K562 treated with DMSO at 1 percent for 48 hours (cell line): ENCODE results near the gene PXYLP1. TPM values are rescaled to one million over a fixed set of nuclear protein-coding genes. Genes with fewer than 3 reads are reported as not detected.

Source experiments
- total RNA-seq: library from RNA; unstranded; fragments of 300-600 nt; gene quantifications from 2 replicates; pipeline ENCODE4 v1.2.3, GENCODE V29; 2022; ENCODE audit warnings: low replicate concordance; ENCODE audit errors: extremely low read depth

PXYLP1 gene, protein sequence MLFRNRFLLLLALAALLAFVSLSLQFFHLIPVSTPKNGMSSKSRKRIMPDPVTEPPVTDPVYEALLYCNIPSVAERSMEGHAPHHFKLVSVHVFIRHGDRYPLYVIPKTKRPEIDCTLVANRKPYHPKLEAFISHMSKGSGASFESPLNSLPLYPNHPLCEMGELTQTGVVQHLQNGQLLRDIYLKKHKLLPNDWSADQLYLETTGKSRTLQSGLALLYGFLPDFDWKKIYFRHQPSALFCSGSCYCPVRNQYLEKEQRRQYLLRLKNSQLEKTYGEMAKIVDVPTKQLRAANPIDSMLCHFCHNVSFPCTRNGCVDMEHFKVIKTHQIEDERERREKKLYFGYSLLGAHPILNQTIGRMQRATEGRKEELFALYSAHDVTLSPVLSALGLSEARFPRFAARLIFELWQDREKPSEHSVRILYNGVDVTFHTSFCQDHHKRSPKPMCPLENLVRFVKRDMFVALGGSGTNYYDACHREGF
- total RNA-seq: not detected in 2 replicates

DNA sequence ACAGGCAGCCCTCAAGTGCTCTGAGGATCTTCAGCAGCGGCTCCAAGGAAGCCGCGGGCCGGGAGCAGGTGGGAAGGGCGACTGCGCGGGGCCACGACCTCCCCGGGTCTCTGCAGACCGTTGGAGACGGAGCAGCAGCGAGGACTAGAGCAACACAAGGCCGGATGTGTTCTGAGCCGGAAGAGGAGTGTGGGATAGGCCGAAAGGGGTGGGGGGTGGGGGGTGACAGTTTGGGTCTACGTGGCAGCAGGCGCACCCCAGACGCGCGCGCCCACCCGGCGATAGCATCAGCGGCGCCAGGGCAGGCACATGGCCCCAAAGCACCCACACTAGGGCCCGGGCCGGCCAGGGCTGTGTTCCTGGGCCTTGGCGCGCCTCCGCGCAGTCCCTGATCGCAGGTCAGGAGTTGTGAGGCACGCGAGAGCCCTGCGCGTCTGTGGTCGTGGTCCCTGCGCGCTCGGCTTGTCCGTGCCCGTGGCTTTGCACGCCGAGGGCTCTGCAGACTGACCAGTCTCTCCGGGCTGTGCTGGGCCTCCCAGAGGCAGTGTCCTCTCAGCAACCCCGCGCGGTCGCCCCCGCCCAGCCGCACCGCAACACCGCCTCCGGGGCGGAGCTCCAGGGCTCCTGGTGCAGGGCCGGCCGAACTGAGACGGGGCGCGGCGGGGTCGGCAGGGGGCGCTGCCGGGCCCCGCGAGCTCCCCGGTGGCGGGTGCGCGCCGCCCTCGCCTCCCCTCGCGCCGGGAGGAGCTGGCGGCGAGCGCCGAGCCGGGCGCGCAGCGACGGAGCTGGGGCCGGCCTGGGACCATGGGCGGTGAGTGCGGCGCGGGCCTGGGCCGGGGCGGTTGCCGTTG is at the start of gene PXYLP1:
PXYLP1 (plus strand) TSS at position 725 of the 851 bp plus-strand sequence. CDS start 28,351 bp downstream, outside the sequence.

Other genes with a start within 250 kb of the PXYLP1 start
- not detected in 2 replicates for gene SPSB4, start 180.5 kb upstream of the PXYLP1 start, total RNA-seq
- gene ZBTB38, start 136.7 kb downstream of the PXYLP1 start, total RNA-seq: not detected in 2 replicates